Liver (tissue), 9 donors: ENCODE measurements around the gene ARHGAP33. TPM values are rescaled to one million over a fixed set of nuclear protein-coding genes. Genes with fewer than 3 reads are reported as not detected.

Experiments used
- DNase-seq: peaks from one replicate; pipeline ENCODE4 v3.0.0-alpha.2; 2017; ENCODE audit warnings: low spot score
- H3K27ac ChIP-seq, 2 donors: one replicate each; pipeline ENCODE4 v1.7.0; 2013; ENCODE audit warnings: inconsistent platforms in 2 of 2, low read length in 2 of 2, control low read depth in 1 of 2, low read depth in 1 of 2, mild to moderate bottlenecking in 1 of 2
- H3K27me3 ChIP-seq, 4 donors: one replicate each; pipeline versions ENCODE4 v1.6.1 to v1.7.0; 2013; ENCODE audit warnings: low read length in 3 of 4, inconsistent platforms in 1 of 4, mild to moderate bottlenecking in 1 of 4, moderate library complexity in 1 of 4; ENCODE audit not compliant: control insufficient read depth in 4 of 4, insufficient read depth in 4 of 4
- H3K36me3 ChIP-seq, 4 donors: one replicate each; pipeline versions ENCODE4 v1.6.1 to v1.7.0; 2013; ENCODE audit warnings: low read length in 3 of 4, mild to moderate bottlenecking in 3 of 4, low read depth in 1 of 4, moderate library complexity in 1 of 4; ENCODE audit not compliant: control insufficient read depth in 4 of 4, insufficient read depth in 3 of 4
- H3K4me1 ChIP-seq, 4 donors: one replicate each; pipeline versions ENCODE4 v1.6.1 to v1.7.0; 2013; ENCODE audit warnings: low read length in 3 of 4, mild to moderate bottlenecking in 3 of 4, moderate library complexity in 1 of 4; ENCODE audit not compliant: control insufficient read depth in 4 of 4, insufficient read depth in 4 of 4
- H3K4me3 ChIP-seq, 3 donors: one replicate each; pipeline versions ENCODE4 v1.6.1 to v1.7.0; 2013; ENCODE audit warnings: low read length in 3 of 3, control low read depth in 1 of 3, low read depth in 1 of 3, mild to moderate bottlenecking in 1 of 3
- H3K9ac ChIP-seq, 2 donors: one replicate each; pipeline ENCODE4 v1.7.0; 2013; ENCODE audit warnings: low read length in 2 of 2, mild to moderate bottlenecking in 2 of 2, moderate library complexity in 2 of 2, control low read depth in 1 of 2, low read depth in 1 of 2
- H3K9me3 ChIP-seq, 4 donors: one replicate each; pipeline versions ENCODE4 v1.6.1 to v1.7.0; 2013; ENCODE audit warnings: low read length in 3 of 4; ENCODE audit not compliant: control insufficient read depth in 4 of 4
- EGR1 ChIP-seq, 2 donors: IDR thresholded peaks; 2 replicates each; pipeline ENCODE4 v1.6.1; 2016 to 2018; ENCODE audit warnings: antibody characterized with exemption in 2 of 2, low read depth in 2 of 2
- FOXA1 ChIP-seq: IDR thresholded peaks from 2 replicates; pipeline ENCODE4 v1.6.1; 2016; ENCODE audit warnings: antibody characterized with exemption
- FOXA2 ChIP-seq: IDR thresholded peaks from 2 replicates; pipeline ENCODE4 v1.6.1; 2016; ENCODE audit warnings: antibody characterized with exemption
- GABPA ChIP-seq, 2 donors: IDR thresholded peaks in 1 of 2; conservative IDR thresholded peaks in 1 of 2; 2 replicates each; pipeline ENCODE4 v1.6.1; 2016; ENCODE audit warnings: antibody characterized with exemption in 2 of 2, mild to moderate bottlenecking in 1 of 2, moderate library complexity in 1 of 2
- HNF4A ChIP-seq, 2 donors: conservative IDR thresholded peaks; 2 replicates each; pipeline ENCODE4 v1.6.1; 2016; ENCODE audit warnings: antibody characterized with exemption in 2 of 2, mild to moderate bottlenecking in 2 of 2
- HNF4G ChIP-seq: IDR thresholded peaks from 2 replicates; pipeline ENCODE4 v1.6.1; 2016; ENCODE audit warnings: antibody characterized with exemption
- JUND ChIP-seq, 2 donors: IDR thresholded peaks; 2 replicates each; pipeline ENCODE4 v1.6.1; 2016; ENCODE audit warnings: antibody characterized with exemption in 2 of 2
- NR2F2 ChIP-seq: IDR thresholded peaks from 2 replicates; pipeline ENCODE4 v1.6.1; 2016; ENCODE audit warnings: antibody characterized with exemption
- RAD21 ChIP-seq, 2 donors: IDR thresholded peaks; 2 replicates each; pipeline ENCODE4 v1.6.1; 2016; ENCODE audit warnings: antibody characterized with exemption in 2 of 2, mild to moderate bottlenecking in 2 of 2
- RXRA ChIP-seq, 2 donors: IDR thresholded peaks; 2 replicates each; pipeline ENCODE4 v1.6.1; 2017 to 2018; ENCODE audit warnings: antibody characterized with exemption in 2 of 2, mild to moderate bottlenecking in 1 of 2
- SP1 ChIP-seq: IDR thresholded peaks from 2 replicates; pipeline ENCODE4 v1.6.1; 2018; ENCODE audit warnings: antibody characterized with exemption, mild to moderate bottlenecking
- TAF1 ChIP-seq: conservative IDR thresholded peaks from 2 replicates; pipeline ENCODE4 v1.6.1; 2016; ENCODE audit warnings: antibody characterized with exemption, mild to moderate bottlenecking
- YY1 ChIP-seq: IDR thresholded peaks from 2 replicates; pipeline ENCODE4 v1.6.1; 2016; ENCODE audit warnings: antibody characterized with exemption, mild to moderate bottlenecking
- WGBS: extraction: QIAGEN DNeasy Blood & Tissue Kit; methylation state at CpG from one replicate; pipeline ENCODE4 v1.1.7; 2013; 5-methylcytosine and 5-hydroxymethylcytosine counted together
- polyA plus RNA-seq, 2 donors: library from polyadenylated mRNA; stranded (reverse) in 1 of 2; unstranded in 1 of 2; fragments of 200-250 nt in 1 of 2; fragments of >200 nt in 1 of 2; fragmentation: Nextera tagmentation in 1 of 2; extraction: Ambion mirVana in 1 of 2; gene quantifications; one replicate each; pipeline versions ENCODE4 v1.2.1 to v1.2.3, GENCODE V29; 2013 to 2015
- total RNA-seq, 2 donors: library from RNA; depleted of rRNA; stranded (reverse); fragments of >200 nt; gene quantifications; one replicate each; pipeline ENCODE4 v1.2.3, GENCODE V29; 2014
- TF ChIP-seq, protein P1 (sequence below): IDR thresholded peaks from 2 replicates; pipeline ENCODE4 v1.6.1; 2016; ENCODE audit warnings: antibody characterized with exemption
- TF ChIP-seq, protein P2 (sequence below): IDR thresholded peaks from 2 replicates; pipeline ENCODE4 v1.6.1; 2016; ENCODE audit warnings: antibody characterized with exemption
- TF ChIP-seq, protein P3 (sequence below): fragments of 150-350 bp; IDR thresholded peaks from 2 replicates; pipeline ENCODE4 v1.5.1; 2017; ENCODE audit warnings: improper control_type of control experiment, low read depth, low read length; ENCODE audit not compliant: missing input control
- TF ChIP-seq, protein P4 (sequence below): IDR thresholded peaks from 2 replicates; pipeline ENCODE4 v1.6.1; 2016; ENCODE audit warnings: antibody characterized with exemption, mild to moderate bottlenecking
- TF ChIP-seq, protein P5 (sequence below): IDR thresholded peaks from 2 replicates; pipeline ENCODE4 v1.6.1; 2016; ENCODE audit warnings: antibody characterized with exemption
- donor health status: healthy.
- donor health status: healthy.
- donor health status: healthy.
- donor health status: healthy.
- donor health status: healthy.

The ARHGAP33 gene
- total and polyA plus RNA-seq, 4 donors: 0.85 to 10.1 (median 1.8) TPM

DNA sequence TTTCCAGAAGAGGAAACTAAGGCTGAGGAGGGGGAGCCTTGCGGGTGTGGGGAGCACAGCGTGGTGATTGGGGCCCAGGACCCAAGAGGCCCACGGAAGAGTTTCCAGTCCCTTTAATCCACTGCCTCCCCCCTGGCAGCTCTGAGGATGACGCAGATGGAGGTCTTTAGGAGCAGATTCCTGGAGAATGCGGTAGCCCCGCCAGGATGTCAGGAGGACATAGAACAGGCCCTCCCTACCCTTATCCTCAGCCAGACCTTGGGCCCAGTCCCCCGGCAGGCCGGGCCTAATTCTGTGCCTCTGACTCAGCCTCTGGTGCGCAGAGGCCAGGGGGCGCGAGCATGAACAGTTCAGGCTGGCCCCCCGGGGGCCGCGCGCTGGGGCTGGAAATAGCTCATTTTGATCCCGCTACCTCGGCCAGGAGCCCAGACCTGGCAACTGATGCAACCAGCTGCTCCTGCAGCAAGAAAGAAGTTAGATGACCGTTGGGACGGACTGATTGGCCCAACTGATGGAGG, 18.1 kb upstream of the ARHGAP33 start:
- Histone ChIP-seq H3K9ac (no peak overlapping the region), H3K27ac (peak overlapping the region; percentile 91 to 95), H3K9me3 (no peaks in the 10 kb centered on the region), H3K4me1 (peaks cover 14 to 19% (median 18%) of the 10 kb centered on the region in 4 donors), H3K27me3 (no peaks in the 10 kb centered on the region), H3K36me3 (peaks cover 0 to 24% (median 10%) of the 10 kb centered on the region in 4 donors), H3K4me3 (peak overlapping the region; percentile 42 to 48 (median 42))
- peak; percentile 64 for TF ChIP-seq NR2F2
- no peak for TF ChIP-seq FOXA1
- TF ChIP-seq TAF1: no peak
- no peak for TF ChIP-seq HNF4G
- TF ChIP-seq, protein P1, sequence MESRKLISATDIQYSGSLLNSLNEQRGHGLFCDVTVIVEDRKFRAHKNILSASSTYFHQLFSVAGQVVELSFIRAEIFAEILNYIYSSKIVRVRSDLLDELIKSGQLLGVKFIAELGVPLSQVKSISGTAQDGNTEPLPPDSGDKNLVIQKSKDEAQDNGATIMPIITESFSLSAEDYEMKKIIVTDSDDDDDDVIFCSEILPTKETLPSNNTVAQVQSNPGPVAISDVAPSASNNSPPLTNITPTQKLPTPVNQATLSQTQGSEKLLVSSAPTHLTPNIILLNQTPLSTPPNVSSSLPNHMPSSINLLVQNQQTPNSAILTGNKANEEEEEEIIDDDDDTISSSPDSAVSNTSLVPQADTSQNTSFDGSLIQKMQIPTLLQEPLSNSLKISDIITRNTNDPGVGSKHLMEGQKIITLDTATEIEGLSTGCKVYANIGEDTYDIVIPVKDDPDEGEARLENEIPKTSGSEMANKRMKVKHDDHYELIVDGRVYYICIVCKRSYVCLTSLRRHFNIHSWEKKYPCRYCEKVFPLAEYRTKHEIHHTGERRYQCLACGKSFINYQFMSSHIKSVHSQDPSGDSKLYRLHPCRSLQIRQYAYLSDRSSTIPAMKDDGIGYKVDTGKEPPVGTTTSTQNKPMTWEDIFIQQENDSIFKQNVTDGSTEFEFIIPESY: no peak
- TF ChIP-seq JUND (IDR thresholded peaks at IDR 0.05): peak; percentile 49 to 55
- WGBS: 13% methylated on average over 19 of the region's 19 CpGs
- DNase-seq: peak; percentile 62

DNA sequence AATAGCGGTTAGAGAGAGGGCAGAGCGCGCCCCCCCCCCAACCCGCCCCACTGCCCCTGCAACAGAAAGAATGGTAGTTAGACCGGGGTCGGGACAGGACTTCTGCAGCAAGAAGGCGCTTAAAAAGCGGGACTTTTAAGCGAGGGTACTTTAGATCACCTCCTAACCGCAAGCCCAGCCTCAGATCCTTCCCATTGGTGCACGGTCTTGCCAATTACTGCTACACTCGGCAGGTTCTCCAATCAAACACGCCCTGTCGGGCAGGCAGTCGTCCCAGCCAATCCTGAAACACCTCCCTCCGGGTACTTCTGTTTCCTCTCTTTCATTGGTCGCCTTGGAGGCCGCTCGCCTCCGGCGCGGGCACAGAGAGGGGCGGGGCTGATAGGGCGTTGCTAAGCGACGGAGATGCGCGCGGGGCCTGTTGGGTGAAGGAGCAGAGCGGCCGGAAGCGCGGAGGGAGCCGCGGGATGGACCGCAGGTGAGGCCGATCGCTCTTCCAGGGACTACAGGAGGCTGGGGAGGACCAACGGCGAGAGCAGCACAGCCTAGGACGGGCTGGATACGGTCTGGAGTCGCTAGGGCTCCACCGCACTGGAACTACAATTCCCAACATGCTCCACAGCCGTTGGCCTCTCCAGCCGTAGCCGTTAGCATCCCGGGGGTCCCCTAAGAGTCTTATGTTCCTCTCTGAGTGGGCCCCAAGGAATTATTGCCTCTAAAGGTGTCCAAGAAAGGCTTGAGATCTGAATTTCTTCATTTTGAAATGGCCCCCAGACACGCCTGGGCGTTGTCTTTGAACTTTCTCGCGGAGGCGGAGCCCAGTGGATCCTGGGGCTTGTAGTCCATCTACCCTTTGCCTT, 17.4 kb upstream of the ARHGAP33 start, which contains the start of gene PROSER3:
Gene PROSER3, plus strand, starts transcription at position 428 of the 860 bp plus-strand sequence. Its CDS starts 40 bp downstream, at position 468.
- peak within 1 kb of the TSS; percentile 69 to 97 (median 97) for H3K4me3 ChIP-seq
- under 1% methylated on average over 53 of the region's 53 CpGs for WGBS
- H3K4me1 ChIP-seq: peaks cover 14 to 19% (median 18%) of the 10 kb centered on the region in 4 donors
- no peak for TF ChIP-seq FOXA1
- peak; percentile 86 for TF ChIP-seq YY1
- TF ChIP-seq, protein P2, sequence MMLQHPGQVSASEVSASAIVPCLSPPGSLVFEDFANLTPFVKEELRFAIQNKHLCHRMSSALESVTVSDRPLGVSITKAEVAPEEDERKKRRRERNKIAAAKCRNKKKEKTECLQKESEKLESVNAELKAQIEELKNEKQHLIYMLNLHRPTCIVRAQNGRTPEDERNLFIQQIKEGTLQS: no peak
- no peak for TF ChIP-seq NR2F2
- peak in 1 of 2 donors; percentile 74 for TF ChIP-seq GABPA (IDR thresholded peaks at IDR 0.05 in 1 of 2, conservative IDR thresholded peaks at IDR 0.05 in 1 of 2)
- peak; percentile 100 for TF ChIP-seq SP1
- TF ChIP-seq HNF4G: no peak
- TF ChIP-seq, protein P3, sequence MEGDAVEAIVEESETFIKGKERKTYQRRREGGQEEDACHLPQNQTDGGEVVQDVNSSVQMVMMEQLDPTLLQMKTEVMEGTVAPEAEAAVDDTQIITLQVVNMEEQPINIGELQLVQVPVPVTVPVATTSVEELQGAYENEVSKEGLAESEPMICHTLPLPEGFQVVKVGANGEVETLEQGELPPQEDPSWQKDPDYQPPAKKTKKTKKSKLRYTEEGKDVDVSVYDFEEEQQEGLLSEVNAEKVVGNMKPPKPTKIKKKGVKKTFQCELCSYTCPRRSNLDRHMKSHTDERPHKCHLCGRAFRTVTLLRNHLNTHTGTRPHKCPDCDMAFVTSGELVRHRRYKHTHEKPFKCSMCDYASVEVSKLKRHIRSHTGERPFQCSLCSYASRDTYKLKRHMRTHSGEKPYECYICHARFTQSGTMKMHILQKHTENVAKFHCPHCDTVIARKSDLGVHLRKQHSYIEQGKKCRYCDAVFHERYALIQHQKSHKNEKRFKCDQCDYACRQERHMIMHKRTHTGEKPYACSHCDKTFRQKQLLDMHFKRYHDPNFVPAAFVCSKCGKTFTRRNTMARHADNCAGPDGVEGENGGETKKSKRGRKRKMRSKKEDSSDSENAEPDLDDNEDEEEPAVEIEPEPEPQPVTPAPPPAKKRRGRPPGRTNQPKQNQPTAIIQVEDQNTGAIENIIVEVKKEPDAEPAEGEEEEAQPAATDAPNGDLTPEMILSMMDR: no peak
- peak in 1 of 2 donors; percentile 44 for TF ChIP-seq RXRA (IDR thresholded peaks at IDR 0.05)
- TF ChIP-seq JUND (IDR thresholded peaks at IDR 0.05): no peak
- TF ChIP-seq RAD21 (IDR thresholded peaks at IDR 0.05): no peak
- no peak for TF ChIP-seq FOXA2
- no peak for TF ChIP-seq TAF1
- TF ChIP-seq, protein P4, sequence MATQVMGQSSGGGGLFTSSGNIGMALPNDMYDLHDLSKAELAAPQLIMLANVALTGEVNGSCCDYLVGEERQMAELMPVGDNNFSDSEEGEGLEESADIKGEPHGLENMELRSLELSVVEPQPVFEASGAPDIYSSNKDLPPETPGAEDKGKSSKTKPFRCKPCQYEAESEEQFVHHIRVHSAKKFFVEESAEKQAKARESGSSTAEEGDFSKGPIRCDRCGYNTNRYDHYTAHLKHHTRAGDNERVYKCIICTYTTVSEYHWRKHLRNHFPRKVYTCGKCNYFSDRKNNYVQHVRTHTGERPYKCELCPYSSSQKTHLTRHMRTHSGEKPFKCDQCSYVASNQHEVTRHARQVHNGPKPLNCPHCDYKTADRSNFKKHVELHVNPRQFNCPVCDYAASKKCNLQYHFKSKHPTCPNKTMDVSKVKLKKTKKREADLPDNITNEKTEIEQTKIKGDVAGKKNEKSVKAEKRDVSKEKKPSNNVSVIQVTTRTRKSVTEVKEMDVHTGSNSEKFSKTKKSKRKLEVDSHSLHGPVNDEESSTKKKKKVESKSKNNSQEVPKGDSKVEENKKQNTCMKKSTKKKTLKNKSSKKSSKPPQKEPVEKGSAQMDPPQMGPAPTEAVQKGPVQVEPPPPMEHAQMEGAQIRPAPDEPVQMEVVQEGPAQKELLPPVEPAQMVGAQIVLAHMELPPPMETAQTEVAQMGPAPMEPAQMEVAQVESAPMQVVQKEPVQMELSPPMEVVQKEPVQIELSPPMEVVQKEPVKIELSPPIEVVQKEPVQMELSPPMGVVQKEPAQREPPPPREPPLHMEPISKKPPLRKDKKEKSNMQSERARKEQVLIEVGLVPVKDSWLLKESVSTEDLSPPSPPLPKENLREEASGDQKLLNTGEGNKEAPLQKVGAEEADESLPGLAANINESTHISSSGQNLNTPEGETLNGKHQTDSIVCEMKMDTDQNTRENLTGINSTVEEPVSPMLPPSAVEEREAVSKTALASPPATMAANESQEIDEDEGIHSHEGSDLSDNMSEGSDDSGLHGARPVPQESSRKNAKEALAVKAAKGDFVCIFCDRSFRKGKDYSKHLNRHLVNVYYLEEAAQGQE: peak; percentile 48
- TF ChIP-seq, protein P1: peak; percentile 54
- no peak for TF ChIP-seq HNF4A (conservative IDR thresholded peaks at IDR 0.05)
- peak in 1 of 2 donors; percentile 25 for TF ChIP-seq EGR1 (IDR thresholded peaks at IDR 0.05; ENCODE audit: low read depth in 2 of 2)
- TF ChIP-seq, protein P5, sequence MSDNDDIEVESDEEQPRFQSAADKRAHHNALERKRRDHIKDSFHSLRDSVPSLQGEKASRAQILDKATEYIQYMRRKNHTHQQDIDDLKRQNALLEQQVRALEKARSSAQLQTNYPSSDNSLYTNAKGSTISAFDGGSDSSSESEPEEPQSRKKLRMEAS: no peak
- H3K9ac ChIP-seq: peak within 1 kb of the TSS; percentile 26 to 85
- no peaks in the 10 kb centered on the region for H3K9me3 ChIP-seq
- H3K27me3 ChIP-seq: no peaks in the 10 kb centered on the region
- H3K36me3 ChIP-seq: peaks cover 0 to 19% (median 8%) of the 10 kb centered on the region in 4 donors
- peak; percentile 98 for DNase-seq
- H3K27ac ChIP-seq: peak within 1 kb of the TSS; percentile 91 to 95
